WTC11 (cell line): ENCODE measurements around the gene GTF2F1.

ENCODE experiments used
- MAX ChIP-seq: sonication (generic); formaldehyde crosslinking; IDR thresholded peaks from 2 replicates; pipeline ENCODE4 v1.8.0; 2022; ENCODE audit warnings: mild to moderate bottlenecking, missing genetic modification reagents
- TF ChIP-seq, protein P1 (sequence below): fragments of 200-600 bp; IDR thresholded peaks from 2 replicates; pipeline ENCODE4 v1.8.0; 2022; ENCODE audit warnings: antibody characterized with exemption

DNA sequence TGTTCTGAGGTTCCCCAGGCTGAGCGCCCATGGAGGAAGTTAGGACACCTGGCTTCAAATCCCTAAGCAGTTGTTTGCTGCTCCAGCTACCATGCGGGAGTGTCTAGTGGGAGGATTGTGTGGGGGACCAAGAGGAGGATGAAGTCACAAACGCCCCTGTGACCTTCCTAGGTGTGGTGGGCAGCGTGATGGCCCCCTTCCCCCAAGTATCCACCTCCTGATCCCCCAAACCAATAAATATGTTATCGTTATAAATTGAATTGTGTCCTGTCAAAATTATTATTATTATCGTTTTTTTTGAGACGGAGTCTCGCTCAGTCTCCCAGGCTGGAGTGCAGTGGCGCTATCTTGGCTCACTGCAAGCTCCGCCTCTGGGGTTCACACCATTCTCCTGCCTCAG lies 40.7 kb upstream of the GTF2F1 start, which contains the start of gene SLC25A41:
- TF ChIP-seq MAX (CRISPR knock-in tag) = no peak
- TF ChIP-seq, protein P1, sequence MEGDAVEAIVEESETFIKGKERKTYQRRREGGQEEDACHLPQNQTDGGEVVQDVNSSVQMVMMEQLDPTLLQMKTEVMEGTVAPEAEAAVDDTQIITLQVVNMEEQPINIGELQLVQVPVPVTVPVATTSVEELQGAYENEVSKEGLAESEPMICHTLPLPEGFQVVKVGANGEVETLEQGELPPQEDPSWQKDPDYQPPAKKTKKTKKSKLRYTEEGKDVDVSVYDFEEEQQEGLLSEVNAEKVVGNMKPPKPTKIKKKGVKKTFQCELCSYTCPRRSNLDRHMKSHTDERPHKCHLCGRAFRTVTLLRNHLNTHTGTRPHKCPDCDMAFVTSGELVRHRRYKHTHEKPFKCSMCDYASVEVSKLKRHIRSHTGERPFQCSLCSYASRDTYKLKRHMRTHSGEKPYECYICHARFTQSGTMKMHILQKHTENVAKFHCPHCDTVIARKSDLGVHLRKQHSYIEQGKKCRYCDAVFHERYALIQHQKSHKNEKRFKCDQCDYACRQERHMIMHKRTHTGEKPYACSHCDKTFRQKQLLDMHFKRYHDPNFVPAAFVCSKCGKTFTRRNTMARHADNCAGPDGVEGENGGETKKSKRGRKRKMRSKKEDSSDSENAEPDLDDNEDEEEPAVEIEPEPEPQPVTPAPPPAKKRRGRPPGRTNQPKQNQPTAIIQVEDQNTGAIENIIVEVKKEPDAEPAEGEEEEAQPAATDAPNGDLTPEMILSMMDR = no peak
